ENCODE results near the gene NOC3L.

GRCh38 chr10:94412449-94412848, 49.7 kb upstream of the NOC3L start:
- no peak for TF ChIP-seq ESRRG (CRISPR knock-in tag; IDR thresholded peaks at IDR 0.05)
- TF ChIP-seq RARB (CRISPR knock-in tag; IDR thresholded peaks at IDR 0.05) = no peak
- no peak for TF ChIP-seq PATZ1 (CRISPR knock-in tag; IDR thresholded peaks at IDR 0.05; ENCODE audit: borderline replicate concordance)
- TF ChIP-seq ZFP30 (CRISPR knock-in tag; IDR thresholded peaks at IDR 0.05) = no peak
- no peak for TF ChIP-seq POU6F1 (CRISPR knock-in tag; IDR thresholded peaks at IDR 0.05; ENCODE audit: borderline replicate concordance, low read depth)
- no peak for TF ChIP-seq ARNTL (CRISPR knock-in tag; IDR thresholded peaks at IDR 0.05; ENCODE audit: borderline replicate concordance, low read depth)
- TF ChIP-seq TOX (CRISPR knock-in tag; IDR thresholded peaks at IDR 0.05; ENCODE audit: borderline replicate concordance) = no peak
- no peak for TF ChIP-seq ZC3H10 (CRISPR knock-in tag; IDR thresholded peaks at IDR 0.05)
- TF ChIP-seq BACH2 (CRISPR knock-in tag; IDR thresholded peaks at IDR 0.05; ENCODE audit: borderline replicate concordance) = no peak
- no peak for TF ChIP-seq CSRNP3 (CRISPR knock-in tag; IDR thresholded peaks at IDR 0.05)

All from SK-N-SH treated with all-trans-retinoic acid at 6 μM for 48 hours (cell line).